ENCODE data around the gene MAP1LC3B.

MAP1LC3B gene

GRCh38 chr16:87422106-87422505 lies 30.0 kb downstream of the MAP1LC3B start:
- Mint-ChIP-seq H3K4me1 (peaks cover 5% of the 10 kb centered on the region), H3K36me3 (peaks cover 9% of the 10 kb centered on the region)

GRCh38 chr16:87423429-87423828 lies 31.3 kb downstream of the MAP1LC3B start:
- Mint-ChIP-seq H3K27ac (no peak overlapping the region), H3K9me3 (no peaks in the 10 kb centered on the region), H3K4me3 (no peak overlapping the region), H3K36me3 (peaks cover 9% of the 10 kb centered on the region), H3K27me3 (no peaks in the 10 kb centered on the region), H3K4me1 (peaks cover 5% of the 10 kb centered on the region)

More at GRCh38 chr16:87422106-87422505, 30.0 kb downstream of the MAP1LC3B start:
- Mint-ChIP-seq H3K9me3 (no peaks in the 10 kb centered on the region), H3K27ac (no peak overlapping the region), H3K27me3 (no peaks in the 10 kb centered on the region), H3K4me3 (no peak overlapping the region)

GRCh38 chr16:87424266-87424665 lies 32.1 kb downstream of the MAP1LC3B start:
- Mint-ChIP-seq H3K27me3 (no peaks in the 10 kb centered on the region), H3K4me1 (peaks cover 5% of the 10 kb centered on the region), H3K9me3 (no peaks in the 10 kb centered on the region), H3K36me3 (peaks cover 9% of the 10 kb centered on the region), H3K4me3 (no peak overlapping the region), H3K27ac (no peak overlapping the region)

GRCh38 chr16:87425941-87426340 lies 33.8 kb downstream of the MAP1LC3B start:
- Mint-ChIP-seq H3K9me3 (no peaks in the 10 kb centered on the region), H3K27ac (no peak overlapping the region), H3K4me3 (no peak overlapping the region), H3K36me3 (peaks cover 12% of the 10 kb centered on the region), H3K27me3 (no peaks in the 10 kb centered on the region), H3K4me1 (peaks cover 5% of the 10 kb centered on the region)

- Mint-ChIP-seq H3K27ac (no peak overlapping the region), H3K4me1 (peaks cover 5% of the 10 kb centered on the region), H3K9me3 (no peaks in the 10 kb centered on the region), H3K36me3 (peaks cover 12% of the 10 kb centered on the region), H3K4me3 (no peak overlapping the region), H3K27me3 (no peaks in the 10 kb centered on the region)
These were observed 34.5 kb downstream of the MAP1LC3B start for GRCh38 chr16:87426423-87427215.

GRCh38 chr16:87431926-87432325 lies 39.8 kb downstream of the MAP1LC3B start:
- peaks cover 3% of the 10 kb centered on the region for H3K36me3 Mint-ChIP-seq

GRCh38 chr16:87432330-87432915 lies 40.3 kb downstream of the MAP1LC3B start:
- H3K4me1 Mint-ChIP-seq: peaks cover 22% of the 10 kb centered on the region
- no peak overlapping the region for H3K4me3 Mint-ChIP-seq
- H3K9me3 Mint-ChIP-seq: no peaks in the 10 kb centered on the region
- no peaks in the 10 kb centered on the region for H3K27me3 Mint-ChIP-seq
- H3K27ac Mint-ChIP-seq: no peak overlapping the region
- H3K36me3 Mint-ChIP-seq: peaks cover 3% of the 10 kb centered on the region

More at GRCh38 chr16:87431926-87432325, 39.8 kb downstream of the MAP1LC3B start:
- no peak overlapping the region for H3K27ac Mint-ChIP-seq
- no peaks in the 10 kb centered on the region for H3K9me3 Mint-ChIP-seq
- peaks cover 21% of the 10 kb centered on the region for H3K4me1 Mint-ChIP-seq
- H3K4me3 Mint-ChIP-seq: no peak overlapping the region
- no peaks in the 10 kb centered on the region for H3K27me3 Mint-ChIP-seq

- Mint-ChIP-seq H3K27me3 (no peaks in the 10 kb centered on the region), H3K36me3 (peaks cover 3% of the 10 kb centered on the region), H3K4me1 (peaks cover 27% of the 10 kb centered on the region), H3K27ac (no peak overlapping the region), H3K4me3 (no peak overlapping the region), H3K9me3 (no peaks in the 10 kb centered on the region)
These were observed 42.1 kb downstream of the MAP1LC3B start for GRCh38 chr16:87434146-87434667.

- Mint-ChIP-seq H3K27ac (peak overlapping the region; percentile 46), H3K9me3 (no peaks in the 10 kb centered on the region), H3K36me3 (no peaks in the 10 kb centered on the region), H3K4me3 (peak overlapping the region; percentile 42), H3K27me3 (no peaks in the 10 kb centered on the region), H3K4me1 (peaks cover 27% of the 10 kb centered on the region)
These were observed 43.5 kb downstream of the MAP1LC3B start for GRCh38 chr16:87435372-87436224.

GRCh38 chr16:87436225-87437172 lies 44.4 kb downstream of the MAP1LC3B start:
- Mint-ChIP-seq H3K36me3 (peaks cover 2% of the 10 kb centered on the region), H3K27ac (peak overlapping the region; percentile 31), H3K9me3 (no peaks in the 10 kb centered on the region), H3K4me3 (peak overlapping the region; percentile 31), H3K27me3 (no peaks in the 10 kb centered on the region), H3K4me1 (peaks cover 30% of the 10 kb centered on the region)

GRCh38 chr16:87437327-87437726 lies 45.2 kb downstream of the MAP1LC3B start:
- peaks cover 6% of the 10 kb centered on the region for H3K36me3 Mint-ChIP-seq
- H3K4me3 Mint-ChIP-seq: no peak overlapping the region
- no peaks in the 10 kb centered on the region for H3K9me3 Mint-ChIP-seq
- no peak overlapping the region for H3K27ac Mint-ChIP-seq
- peaks cover 31% of the 10 kb centered on the region for H3K4me1 Mint-ChIP-seq
- H3K27me3 Mint-ChIP-seq: no peaks in the 10 kb centered on the region

- no peaks in the 10 kb centered on the region for H3K9me3 Mint-ChIP-seq
- peaks cover 6% of the 10 kb centered on the region for H3K36me3 Mint-ChIP-seq
- no peak overlapping the region for H3K4me3 Mint-ChIP-seq
- no peaks in the 10 kb centered on the region for H3K27me3 Mint-ChIP-seq
- H3K4me1 Mint-ChIP-seq: peaks cover 31% of the 10 kb centered on the region
- peak overlapping the region; percentile 2 for H3K27ac Mint-ChIP-seq
These were observed 45.9 kb downstream of the MAP1LC3B start for GRCh38 chr16:87437911-87438610.

GRCh38 chr16:87438611-87438985 lies 46.5 kb downstream of the MAP1LC3B start:
- no peaks in the 10 kb centered on the region for H3K27me3 Mint-ChIP-seq
- H3K9me3 Mint-ChIP-seq: no peaks in the 10 kb centered on the region
- H3K27ac Mint-ChIP-seq: no peak overlapping the region
- peaks cover 6% of the 10 kb centered on the region for H3K36me3 Mint-ChIP-seq
- no peak overlapping the region for H3K4me3 Mint-ChIP-seq
- H3K4me1 Mint-ChIP-seq: peaks cover 31% of the 10 kb centered on the region

- H3K36me3 Mint-ChIP-seq: peaks cover 11% of the 10 kb centered on the region
- H3K9me3 Mint-ChIP-seq: no peaks in the 10 kb centered on the region
- H3K27me3 Mint-ChIP-seq: no peaks in the 10 kb centered on the region
- no peak overlapping the region for H3K27ac Mint-ChIP-seq
- peaks cover 30% of the 10 kb centered on the region for H3K4me1 Mint-ChIP-seq
- H3K4me3 Mint-ChIP-seq: no peak overlapping the region
These were observed 47.8 kb downstream of the MAP1LC3B start for GRCh38 chr16:87439926-87440325.
